T-helper 9 cell (primary cell): ENCODE measurements around the gene UGT1A9.

ENCODE experiments used
- DNase-seq: peaks from one replicate; pipeline ENCODE4 v3.0.0-alpha.2; 2020

UGT1A9 gene

DNA sequence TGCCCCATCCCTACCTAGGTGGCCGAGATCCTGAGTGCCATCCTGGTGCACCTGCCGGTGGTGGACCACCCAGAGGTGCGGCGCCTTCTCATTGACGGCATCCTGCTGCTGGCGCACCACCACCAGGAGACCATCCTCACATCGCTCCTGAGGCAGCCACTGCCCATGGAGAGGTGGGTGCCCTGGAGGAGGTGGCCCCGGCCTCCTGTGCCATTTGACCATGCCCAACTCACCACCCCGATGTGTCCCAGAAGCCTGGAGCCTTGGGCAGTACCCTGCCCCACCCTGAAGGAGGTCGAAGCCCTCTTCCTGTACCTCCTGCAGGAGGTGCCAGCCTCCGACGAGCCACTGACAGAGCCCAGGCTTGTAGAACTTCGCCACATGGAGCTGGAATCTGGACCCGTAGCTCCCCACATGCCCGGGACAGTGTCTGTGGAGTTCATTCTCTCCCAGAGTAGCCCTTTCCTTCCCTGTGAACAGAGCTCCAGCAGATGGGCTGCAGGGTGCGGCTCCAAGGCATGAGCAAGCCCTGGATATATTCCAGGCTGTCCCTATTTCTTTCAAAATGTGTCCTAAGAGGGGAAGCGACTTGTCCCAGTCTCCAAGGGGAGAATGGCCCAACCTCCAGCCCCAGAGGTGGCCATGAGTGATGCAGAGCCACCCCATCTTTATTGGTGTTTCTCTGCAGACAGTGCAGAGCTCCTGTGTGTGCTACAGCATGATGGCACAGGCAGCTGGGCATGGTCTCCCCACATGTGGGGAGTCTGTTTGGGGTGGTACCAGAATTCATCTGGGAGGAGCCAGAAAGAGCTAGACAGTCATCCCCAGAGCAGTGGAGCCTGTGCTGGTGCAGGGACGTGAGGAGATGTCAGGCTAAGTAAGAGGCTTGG lies 148.4 kb downstream of the UGT1A9 start:
- no peak for DNase-seq

DNA sequence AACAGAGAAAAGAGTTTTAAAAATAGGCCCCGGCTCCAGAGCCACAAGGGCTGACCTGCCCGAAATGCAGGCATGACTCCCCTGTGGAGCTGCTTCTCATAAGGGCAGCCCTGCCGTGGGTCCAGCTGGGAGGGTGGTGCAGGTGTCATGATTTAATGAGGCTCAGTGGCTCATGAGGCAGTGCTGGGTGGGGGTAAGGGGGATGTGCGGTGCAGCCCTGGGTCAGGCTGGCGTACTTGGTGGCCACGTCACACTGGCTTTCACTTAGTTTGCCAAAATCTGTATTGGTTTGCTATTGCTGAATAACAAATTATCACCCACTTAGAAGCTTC lies 149.0 kb downstream of the UGT1A9 start:
- DNase-seq = no peak

DNA sequence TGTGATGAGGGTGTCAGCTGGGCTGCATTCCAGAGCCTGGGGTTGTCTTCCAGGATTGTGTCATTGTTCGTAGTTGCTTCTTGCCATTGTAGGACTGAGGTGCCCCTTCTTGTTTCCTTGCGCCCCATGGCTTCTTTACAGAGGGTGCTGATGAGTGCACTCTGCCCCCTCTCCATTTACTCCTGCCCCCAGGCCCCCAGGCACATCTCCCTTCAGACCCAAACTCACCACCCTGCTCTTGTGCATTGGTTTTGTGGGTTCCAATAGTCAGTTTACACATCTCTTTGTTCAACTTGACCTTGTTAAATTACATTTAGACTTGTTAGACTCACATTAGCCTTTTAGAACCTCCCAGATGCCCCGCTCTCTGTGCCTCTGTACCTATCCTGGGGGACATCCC lies 149.5 kb downstream of the UGT1A9 start:
- DNase-seq = no peak

DNA sequence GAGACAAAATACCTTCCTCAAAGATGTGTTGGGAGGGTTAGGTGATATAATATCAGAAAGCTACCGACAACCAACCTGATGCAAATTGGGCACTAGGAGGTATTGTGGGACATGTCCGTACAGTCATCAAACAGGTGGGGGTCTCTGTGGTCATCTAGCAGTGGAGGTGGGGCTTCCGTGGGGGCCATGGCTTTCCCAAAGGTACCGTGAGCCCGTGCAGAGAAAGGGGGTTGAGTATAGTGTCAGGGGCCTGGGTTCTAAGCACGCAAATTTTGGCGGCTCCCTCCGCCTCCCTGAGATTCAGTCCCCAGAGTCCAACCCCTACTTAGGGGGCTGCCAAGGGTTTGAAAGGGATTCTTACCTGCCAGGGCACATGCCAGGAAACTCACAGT lies 150.0 kb downstream of the UGT1A9 start:
- no peak for DNase-seq

DNA sequence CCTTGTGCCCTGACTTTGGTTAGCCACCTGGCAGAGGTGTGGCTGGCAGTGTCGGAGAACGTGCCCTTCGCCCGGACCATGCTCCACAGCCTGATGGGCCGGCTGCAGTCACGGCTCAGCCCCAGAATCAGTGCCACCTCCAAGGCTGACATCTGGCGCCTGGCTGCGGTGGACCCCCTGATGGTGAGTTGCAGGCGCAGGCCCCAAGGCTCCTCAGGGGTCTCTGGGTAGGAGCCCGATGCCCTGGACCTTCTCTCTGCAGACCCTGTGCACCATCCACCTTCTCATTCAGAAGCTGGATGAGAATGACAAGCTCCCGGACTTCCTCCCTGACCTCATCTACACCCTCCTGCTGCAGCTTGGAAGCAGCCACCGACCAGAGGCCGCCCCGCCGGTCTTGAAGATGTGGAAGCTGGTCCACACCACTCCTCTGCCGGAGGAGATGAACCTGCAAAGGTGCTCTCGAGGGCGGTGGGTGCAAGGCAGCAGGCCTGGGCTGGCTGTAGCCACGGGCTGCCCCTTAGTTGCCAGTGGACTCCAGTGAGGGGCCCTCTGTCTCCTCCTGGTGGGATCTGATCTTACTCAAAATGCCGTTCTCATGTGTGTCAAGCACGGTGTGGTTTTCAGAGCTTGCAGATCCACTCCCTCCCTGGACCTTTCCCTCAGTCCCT lies 150.5 kb downstream of the UGT1A9 start:
- DNase-seq = no peak
